Esophagus muscularis mucosa (tissue), 4 donors: Measurements from ENCODE around the gene WNK4. TPM values are rescaled to one million over a fixed set of nuclear protein-coding genes. Genes with fewer than 3 reads are reported as not detected.

Experiments used
- DNase-seq: peaks from one replicate; pipeline ENCODE4 v3.0.0-alpha.2; 2017; ENCODE audit errors: extremely low spot score
- H3K27ac ChIP-seq, 4 donors: fragments of 200-600 bp; sonication (generic); replicated peaks in 1 of 4; 1 replicate in 3 of 4; 2 replicates in 1 of 4; pipeline ENCODE4 v1.5.1; 2016 to 2019; ENCODE audit warnings: mild to moderate bottlenecking in 1 of 4
- H3K27me3 ChIP-seq, 4 donors: fragments of 200-600 bp; sonication (generic); one replicate each; pipeline versions ENCODE4 v1.5.1 to v1.6.0; 2016 to 2019
- H3K36me3 ChIP-seq, 4 donors: fragments of 200-600 bp; sonication (generic); one replicate each; pipeline ENCODE4 v1.5.1; 2016 to 2019
- H3K4me1 ChIP-seq, 4 donors: fragments of 200-600 bp; sonication (generic); one replicate each; pipeline ENCODE4 v1.5.1; 2016 to 2019
- H3K4me3 ChIP-seq, 4 donors: fragments of 200-600 bp; sonication (generic); 1 replicate in 2 of 4; 2 replicates in 2 of 4; pipeline ENCODE4 v1.5.1; 2016 to 2019; ENCODE audit warnings: mild to moderate bottlenecking in 4 of 4, moderate library complexity in 1 of 4
- H3K9me3 ChIP-seq, 4 donors: fragments of 200-600 bp; sonication (generic); 1 replicate in 3 of 4; 2 replicates in 1 of 4; pipeline ENCODE4 v1.5.1; 2016 to 2019
- EP300 ChIP-seq: sonication (generic); formaldehyde crosslinking; IDR thresholded peaks from one replicate; pipeline ENCODE4 v1.6.1; 2017; ENCODE audit warnings: antibody characterized with exemption
- POLR2A ChIP-seq: fragments of 450-650 bp; IDR thresholded peaks from one replicate; pipeline ENCODE4 v1.6.1; 2017; ENCODE audit warnings: antibody characterized with exemption, moderate library complexity, mild to moderate bottlenecking, low read depth
- POLR2AphosphoS5 ChIP-seq, 2 donors: sonication (generic); formaldehyde crosslinking; IDR thresholded peaks; one replicate each; pipeline ENCODE4 v1.6.1; 2017; ENCODE audit warnings: antibody characterized with exemption in 2 of 2
- WGBS: methylation state at CpG from one replicate; pipeline ENCODE4 v1.1.5; 2018; 5-methylcytosine and 5-hydroxymethylcytosine counted together
- intact Hi-C: fragments of 100-400 bp; cut with DNase I; formaldehyde crosslinking; loops from one replicate; pipeline ENCODE4 v1.15.1; 2023
- total RNA-seq, 4 donors: library from RNA; depleted of rRNA; stranded (reverse); fragments of >200 nt; gene quantifications; one replicate each; pipeline versions ENCODE4 v1.1.0 to v1.2.1, GENCODE V29; 2016
- TF ChIP-seq, protein P1 (sequence below), 3 experiments: fragments of 200-600 bp in 2 of 3; fragments of 450-650 bp in 1 of 3; sonication (generic) in 2 of 3; IDR thresholded peaks; one replicate each; pipeline ENCODE4 v1.5.1; 2017 to 2019; ENCODE audit warnings: antibody characterized with exemption in 3 of 3, mild to moderate bottlenecking in 2 of 3, moderate library complexity in 1 of 3

WNK4 gene
- total RNA-seq, 4 donors from 2014 or later: 0.50 to 2.9 (median 2.1) TPM

DNA sequence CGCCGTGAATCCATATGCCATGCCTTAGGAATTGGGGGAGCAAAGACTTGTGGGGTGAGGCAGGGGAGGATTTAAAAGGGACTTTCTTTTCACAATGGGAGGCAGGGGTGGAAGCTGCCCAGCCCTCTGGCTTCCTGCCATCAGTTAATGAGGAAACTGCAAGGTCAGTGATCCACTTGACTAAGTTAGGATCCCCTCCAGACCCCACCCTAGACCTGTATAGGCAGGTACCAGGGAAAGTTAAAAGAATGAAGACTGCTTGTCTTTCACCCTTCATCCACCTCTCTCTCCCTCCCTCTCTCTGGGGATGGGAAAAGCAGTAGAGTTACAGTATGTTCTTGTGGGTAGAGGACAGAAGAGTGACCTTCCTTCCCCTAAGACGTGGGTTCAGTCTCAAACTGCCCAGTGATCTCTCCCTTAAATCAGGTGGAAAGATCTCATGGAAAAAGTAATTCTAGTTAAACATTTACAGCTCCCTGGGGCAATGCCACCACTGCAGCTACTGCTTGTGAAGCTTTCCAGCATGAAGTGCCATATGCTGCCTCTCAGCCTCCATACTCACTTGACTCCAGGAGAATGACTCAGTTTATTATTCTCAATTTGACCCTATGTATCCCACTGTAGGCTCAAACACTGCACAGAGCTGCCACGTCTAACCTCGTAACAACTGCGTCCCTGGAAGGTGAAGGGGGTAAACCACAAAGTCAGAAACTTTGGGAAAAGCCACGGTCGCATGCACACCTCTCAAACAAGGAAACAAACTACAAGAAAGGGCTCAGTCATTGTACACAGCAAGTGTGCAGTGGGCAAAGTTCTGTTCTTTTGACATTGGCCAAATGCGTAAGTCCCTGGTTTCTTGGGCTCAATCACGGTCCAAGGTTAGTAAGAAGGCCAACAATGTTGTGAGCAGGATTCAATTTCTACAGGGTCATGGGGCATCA, 16.9 kb downstream of the WNK4 start:
- WGBS: 85% methylated on average over 10 of the region's 10 CpGs
- no peaks in the 10 kb centered on the region for H3K9me3 ChIP-seq
- H3K27ac ChIP-seq: peak overlapping the region in 3 of 4 donors; percentile 80 to 81 (median 80)
- H3K4me1 ChIP-seq: peaks cover 15 to 30% (median 28%) of the 10 kb centered on the region in 4 donors
- DNase-seq: no peak
- no peaks in the 10 kb centered on the region for H3K27me3 ChIP-seq
- intact Hi-C loops: no loop called here
- H3K36me3 ChIP-seq: peaks cover 0 to 23% (median 14%) of the 10 kb centered on the region in 4 donors
- peak overlapping the region; percentile 72 to 94 (median 86) for H3K4me3 ChIP-seq
- TF ChIP-seq, protein P1, sequence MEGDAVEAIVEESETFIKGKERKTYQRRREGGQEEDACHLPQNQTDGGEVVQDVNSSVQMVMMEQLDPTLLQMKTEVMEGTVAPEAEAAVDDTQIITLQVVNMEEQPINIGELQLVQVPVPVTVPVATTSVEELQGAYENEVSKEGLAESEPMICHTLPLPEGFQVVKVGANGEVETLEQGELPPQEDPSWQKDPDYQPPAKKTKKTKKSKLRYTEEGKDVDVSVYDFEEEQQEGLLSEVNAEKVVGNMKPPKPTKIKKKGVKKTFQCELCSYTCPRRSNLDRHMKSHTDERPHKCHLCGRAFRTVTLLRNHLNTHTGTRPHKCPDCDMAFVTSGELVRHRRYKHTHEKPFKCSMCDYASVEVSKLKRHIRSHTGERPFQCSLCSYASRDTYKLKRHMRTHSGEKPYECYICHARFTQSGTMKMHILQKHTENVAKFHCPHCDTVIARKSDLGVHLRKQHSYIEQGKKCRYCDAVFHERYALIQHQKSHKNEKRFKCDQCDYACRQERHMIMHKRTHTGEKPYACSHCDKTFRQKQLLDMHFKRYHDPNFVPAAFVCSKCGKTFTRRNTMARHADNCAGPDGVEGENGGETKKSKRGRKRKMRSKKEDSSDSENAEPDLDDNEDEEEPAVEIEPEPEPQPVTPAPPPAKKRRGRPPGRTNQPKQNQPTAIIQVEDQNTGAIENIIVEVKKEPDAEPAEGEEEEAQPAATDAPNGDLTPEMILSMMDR (IDR thresholded peaks at IDR 0.05): no peak
- no peak for TF ChIP-seq POLR2A
- TF ChIP-seq POLR2AphosphoS5 (IDR thresholded peaks at IDR 0.05): no peak
- TF ChIP-seq EP300: no peak

DNA sequence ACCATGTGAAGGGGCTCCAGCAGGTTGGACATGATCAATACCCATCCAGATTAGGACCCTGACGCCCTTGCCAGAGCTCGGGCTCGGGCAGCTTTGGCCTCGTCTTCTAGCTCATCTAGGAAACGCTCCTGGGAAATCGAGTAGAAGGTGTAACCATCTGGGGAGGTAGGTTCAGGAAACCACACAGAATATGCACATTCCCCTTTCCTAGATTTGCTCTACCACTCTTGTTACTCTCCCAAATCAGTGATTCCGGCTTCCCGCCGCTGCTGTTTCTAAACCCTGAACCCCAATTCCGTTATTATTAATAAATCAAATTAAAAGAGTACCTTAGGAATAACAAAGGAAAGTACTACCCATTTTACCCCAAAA, 17.6 kb downstream of the WNK4 start:
- H3K4me3 ChIP-seq: peak overlapping the region; percentile 72 to 94 (median 86)
- H3K27ac ChIP-seq: peak overlapping the region; percentile 80 to 82 (median 80)
- no peak for DNase-seq
- WGBS: 18% methylated on average over 10 of the region's 10 CpGs
- no peak for TF ChIP-seq POLR2AphosphoS5 (IDR thresholded peaks at IDR 0.05)
- TF ChIP-seq, protein P1 (IDR thresholded peaks at IDR 0.05): no peak
- TF ChIP-seq EP300: no peak
- no peak for TF ChIP-seq POLR2A
- intact Hi-C loops: no loop called here
- no peaks in the 10 kb centered on the region for H3K9me3 ChIP-seq
- H3K36me3 ChIP-seq: peaks cover 0 to 23% (median 14%) of the 10 kb centered on the region in 4 donors
- no peaks in the 10 kb centered on the region for H3K27me3 ChIP-seq
- H3K4me1 ChIP-seq: peaks cover 15 to 31% (median 28%) of the 10 kb centered on the region in 4 donors

DNA sequence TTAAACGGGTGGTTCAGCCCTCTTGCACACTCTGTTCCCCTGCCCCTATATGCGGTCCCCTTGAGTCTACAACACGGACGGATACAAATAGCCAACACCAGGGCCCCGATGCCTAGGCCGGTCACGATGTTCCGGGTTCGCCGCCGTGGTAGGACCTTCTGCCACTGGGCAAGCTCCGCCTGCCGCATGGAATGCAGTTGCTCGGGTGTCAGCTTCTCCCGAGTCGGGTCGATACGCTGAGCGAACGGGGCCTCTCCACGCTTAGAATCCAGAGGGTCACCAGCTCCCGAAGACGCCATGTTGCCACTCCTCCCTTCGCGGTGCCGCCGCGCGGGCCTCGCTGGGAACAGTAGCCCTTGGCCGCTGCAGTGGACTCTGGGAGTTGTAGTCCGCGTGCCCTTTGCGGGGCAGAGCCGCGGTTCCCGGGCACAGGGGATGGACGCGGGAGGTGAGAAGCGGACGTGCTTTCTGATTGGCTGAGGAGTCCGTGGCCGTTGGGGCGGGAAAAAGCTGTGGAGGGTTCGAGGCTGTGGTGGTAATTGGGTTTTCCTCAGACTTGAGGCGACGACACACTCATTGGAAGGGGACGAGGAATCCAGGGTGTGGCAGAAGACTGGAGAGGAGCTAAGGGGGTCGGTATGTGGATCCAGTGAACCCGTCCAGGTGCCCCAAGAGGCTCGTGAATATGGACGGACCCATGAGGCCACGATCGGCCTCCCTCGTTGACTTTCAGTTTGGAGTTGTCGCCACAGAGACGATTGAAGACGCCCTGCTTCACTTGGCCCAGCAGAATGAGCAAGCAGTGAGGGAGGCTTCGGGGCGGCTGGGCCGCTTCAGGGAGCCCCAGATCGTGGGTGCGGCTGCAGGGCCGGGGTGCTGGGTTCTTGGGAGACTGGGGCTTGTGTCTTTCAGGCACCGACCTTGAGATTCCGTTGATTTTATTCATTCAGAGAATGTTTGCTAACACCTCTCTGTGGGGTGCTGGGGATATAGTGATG, 18.3 kb downstream of the WNK4 start, which contains the start of the genes CNTD1 and COA3:
Gene CNTD1 (plus strand): TSS at position 479 of the 998 bp plus-strand sequence. CDS start 207 bp downstream, at position 686.
Gene COA3 (minus strand): TSS at position 322 of the 998 bp plus-strand sequence. CDS start 23 bp downstream, at position 299.
- intact Hi-C loops: no loop called here

More for the DNA sequence above, 18.3 kb downstream of the WNK4 start, which contains the start of the genes CNTD1 and COA3:
- 46% methylated on average over 38 of the region's 66 CpGs for WGBS
- H3K36me3 ChIP-seq: peaks cover 0 to 23% (median 14%) of the 10 kb centered on the region in 4 donors
- peaks cover 15 to 37% (median 35%) of the 10 kb centered on the region in 4 donors for H3K4me1 ChIP-seq
- peak within 1 kb of the TSS; percentile 80 to 82 (median 80) for H3K27ac ChIP-seq
- no peaks in the 10 kb centered on the region for H3K9me3 ChIP-seq
- peak; percentile 94 for DNase-seq
- H3K27me3 ChIP-seq: no peaks in the 10 kb centered on the region
- TF ChIP-seq POLR2AphosphoS5 (IDR thresholded peaks at IDR 0.05) (peak; percentile 75 to 85), POLR2A (no peak), EP300 (no peak)
- TF ChIP-seq, protein P1 (IDR thresholded peaks at IDR 0.05): no peak
- peak within 1 kb of the TSS; percentile 72 to 94 (median 86) for H3K4me3 ChIP-seq
